Fibroblast of skin of right biceps (primary cell): ENCODE data around the gene UBE2H.
A peak's percentile ranks its signal among the peaks of the same experiment; 100 is the strongest.
"Not testable (repeated sequence)": the region's sequence is repeated elsewhere in the genome, so short reads cannot be mapped to it uniquely, and the experiment has no call there.

ENCODE experiments used
- DNase-seq: peaks from one replicate; pipeline ENCODE4 v3.0.0-alpha.2; 2013

Gene UBE2H

GRCh38 chr7:129952653-129953560 is at the start of gene UBE2H:
Gene UBE2H, minus strand, starts transcription at chr7:129952960. Its CDS starts 405 bp downstream, at chr7:129952555.
- peak; percentile 92 for DNase-seq

- no peak for DNase-seq
Observed at GRCh38 chr7:129998446-129998845, 45.7 kb upstream of the UBE2H start.

- no peak for DNase-seq
Observed at GRCh38 chr7:129997285-129997684, 44.5 kb upstream of the UBE2H start.

- DNase-seq: no peak
Observed at GRCh38 chr7:129993275-129993674, 40.5 kb upstream of the UBE2H start.

GRCh38 chr7:129990403-129991192 is 37.8 kb upstream of the UBE2H start:
- DNase-seq: peak; percentile 24

GRCh38 chr7:129989466-129989865 is 36.7 kb upstream of the UBE2H start:
- peak; percentile 30 for DNase-seq

- no peak for DNase-seq
Observed at GRCh38 chr7:129986600-129986999, 33.8 kb upstream of the UBE2H start.

GRCh38 chr7:129980667-129981066 is 27.9 kb upstream of the UBE2H start:
- no peak for DNase-seq

GRCh38 chr7:129975309-129975708 is 22.5 kb upstream of the UBE2H start:
- no peak for DNase-seq

GRCh38 chr7:129970816-129971215 is 18.1 kb upstream of the UBE2H start:
- no peak for DNase-seq

- peak; percentile 95 for DNase-seq
Observed at GRCh38 chr7:129969881-129970446, 17.2 kb upstream of the UBE2H start.

GRCh38 chr7:129968592-129969383 is 16.0 kb upstream of the UBE2H start:
- DNase-seq: no peak

- DNase-seq: not testable (repeated sequence)
Observed at GRCh38 chr7:129960204-129960475, 7.4 kb upstream of the UBE2H start.

- DNase-seq: peak; percentile 28
Observed at GRCh38 chr7:129959471-129960203, 6.9 kb upstream of the UBE2H start.

GRCh38 chr7:129958643-129959470 is 6.1 kb upstream of the UBE2H start:
- peak; percentile 42 for DNase-seq

GRCh38 chr7:129955993-129956543 is 3.3 kb upstream of the UBE2H start:
- no peak for DNase-seq

GRCh38 chr7:129952086-129952652 is 591 bp downstream of the UBE2H start:
- DNase-seq: peak; percentile 35

- DNase-seq: no peak
Observed at GRCh38 chr7:129951226-129952085, 1.3 kb downstream of the UBE2H start.

- DNase-seq: no peak
Observed at GRCh38 chr7:129950933-129951225, 1.9 kb downstream of the UBE2H start.
